IPS DF 4.7 (cell line): ENCODE data around the gene ANTXR1.
A peak's percentile ranks its signal among the peaks of the same experiment; 100 is the strongest.

ENCODE experiments used
- DNase-seq: peaks from one replicate; pipeline ENCODE4 v3.0.0-alpha.2; 2013; ENCODE audit warnings: low spot score; ENCODE audit errors: extremely low read depth

ANTXR1 gene

DNA sequence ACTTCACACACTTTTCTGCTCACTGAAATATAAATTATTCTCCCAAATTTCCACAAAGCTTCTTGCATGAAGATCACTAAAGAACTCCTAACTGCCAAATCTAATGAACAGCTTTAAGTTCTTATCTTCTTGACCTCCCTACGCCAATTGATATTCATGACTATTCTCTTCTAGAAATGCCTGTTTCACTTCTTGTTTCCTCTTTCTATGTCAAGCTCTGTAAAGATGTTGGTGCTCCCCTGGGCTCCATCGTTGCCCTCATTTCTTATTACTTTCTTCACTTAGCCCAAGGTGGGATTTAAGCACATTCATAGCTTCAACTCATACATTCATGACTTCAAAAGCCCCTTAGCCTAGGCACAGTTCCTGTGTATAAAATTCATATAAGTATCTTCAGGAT is 9.2 kb upstream of the ANTXR1 start:
- no peak for DNase-seq

- DNase-seq, result no peak
Measured at GRCh38 chr2:69007169-69007568, 5.8 kb upstream of the ANTXR1 start.

DNA sequence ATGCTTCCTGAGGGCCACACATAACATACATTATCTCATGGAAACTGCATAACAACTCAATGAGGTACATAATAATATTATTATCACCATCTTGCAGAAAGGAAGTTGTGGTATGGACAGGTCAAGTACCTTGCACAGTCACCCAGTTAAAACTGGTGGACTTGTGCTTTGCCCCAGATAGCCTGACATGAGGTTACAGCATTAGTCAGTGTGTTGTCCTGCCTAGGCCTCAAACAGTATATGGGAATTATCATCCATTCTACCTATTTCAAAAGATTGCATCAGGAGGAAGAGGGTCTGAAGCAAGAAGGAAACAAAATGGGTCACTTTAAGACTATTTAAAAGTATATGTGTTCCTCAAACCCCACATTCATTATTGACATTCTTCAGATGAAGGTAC is 5.4 kb upstream of the ANTXR1 start:
- no peak for DNase-seq

DNA sequence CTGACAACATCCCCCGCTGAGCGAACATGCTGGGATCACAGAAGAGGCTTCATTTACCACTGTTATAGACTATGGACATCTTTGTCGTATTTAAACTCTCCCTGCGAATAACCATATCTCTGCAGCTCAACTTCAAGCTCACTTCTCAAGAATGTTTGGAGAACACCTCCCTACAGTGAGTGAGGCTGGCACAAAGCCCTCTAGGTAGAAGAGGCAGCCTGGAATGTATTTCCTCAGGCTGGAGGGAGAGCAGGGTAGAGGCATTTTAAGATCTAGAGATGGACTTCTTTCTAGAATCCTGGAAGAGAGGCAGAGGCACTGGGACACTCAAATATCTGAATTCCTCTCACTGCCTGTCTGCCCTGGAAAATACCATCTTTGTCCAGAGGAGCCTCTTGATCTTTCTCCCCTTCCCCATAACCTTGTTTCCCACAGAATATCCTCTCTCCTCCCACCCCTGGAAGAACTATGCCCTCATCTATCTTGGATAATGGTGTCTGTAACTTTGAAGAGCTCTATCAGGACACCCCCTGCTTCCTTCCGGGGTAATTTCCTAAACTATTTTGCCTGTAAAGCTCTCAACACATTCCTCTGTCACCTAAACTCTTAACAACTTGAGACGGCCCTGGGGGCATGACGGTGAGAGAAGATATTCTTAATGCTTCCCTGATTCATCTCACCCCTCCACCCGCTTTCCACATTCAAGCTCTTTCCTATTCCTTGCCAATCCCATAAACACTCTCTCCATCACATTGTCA is 2.4 kb upstream of the ANTXR1 start:
- no peak for DNase-seq

DNA sequence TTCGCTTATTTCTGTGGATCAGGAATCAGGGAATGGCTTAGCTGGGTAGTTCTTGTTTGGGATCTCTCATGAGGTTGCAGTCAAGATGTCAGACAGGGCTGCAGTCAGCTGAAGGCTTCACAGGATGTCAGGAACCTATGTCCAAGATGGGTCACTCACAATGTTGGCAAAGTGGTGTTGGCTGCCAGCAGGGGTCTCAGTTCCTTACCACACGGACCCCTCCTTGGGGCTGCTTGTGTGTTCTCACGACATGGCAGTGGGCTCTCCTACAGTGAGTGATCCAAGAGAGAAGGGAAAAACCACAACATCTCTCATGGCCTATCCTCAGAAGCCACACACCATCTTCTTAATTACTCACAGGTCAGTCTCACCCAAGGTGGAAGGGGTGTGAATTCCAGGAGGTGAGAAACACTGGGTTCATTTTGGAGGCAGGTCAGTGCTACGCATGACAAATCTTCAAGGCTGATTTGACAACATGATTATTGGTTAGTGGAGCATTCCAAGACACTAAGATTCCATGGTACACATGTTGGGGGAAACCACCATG is 1.3 kb upstream of the ANTXR1 start:
- DNase-seq, result no peak

GRCh38 chr2:69012310-69013141 is 453 bp upstream of the ANTXR1 start:
- no peak for DNase-seq

DNA sequence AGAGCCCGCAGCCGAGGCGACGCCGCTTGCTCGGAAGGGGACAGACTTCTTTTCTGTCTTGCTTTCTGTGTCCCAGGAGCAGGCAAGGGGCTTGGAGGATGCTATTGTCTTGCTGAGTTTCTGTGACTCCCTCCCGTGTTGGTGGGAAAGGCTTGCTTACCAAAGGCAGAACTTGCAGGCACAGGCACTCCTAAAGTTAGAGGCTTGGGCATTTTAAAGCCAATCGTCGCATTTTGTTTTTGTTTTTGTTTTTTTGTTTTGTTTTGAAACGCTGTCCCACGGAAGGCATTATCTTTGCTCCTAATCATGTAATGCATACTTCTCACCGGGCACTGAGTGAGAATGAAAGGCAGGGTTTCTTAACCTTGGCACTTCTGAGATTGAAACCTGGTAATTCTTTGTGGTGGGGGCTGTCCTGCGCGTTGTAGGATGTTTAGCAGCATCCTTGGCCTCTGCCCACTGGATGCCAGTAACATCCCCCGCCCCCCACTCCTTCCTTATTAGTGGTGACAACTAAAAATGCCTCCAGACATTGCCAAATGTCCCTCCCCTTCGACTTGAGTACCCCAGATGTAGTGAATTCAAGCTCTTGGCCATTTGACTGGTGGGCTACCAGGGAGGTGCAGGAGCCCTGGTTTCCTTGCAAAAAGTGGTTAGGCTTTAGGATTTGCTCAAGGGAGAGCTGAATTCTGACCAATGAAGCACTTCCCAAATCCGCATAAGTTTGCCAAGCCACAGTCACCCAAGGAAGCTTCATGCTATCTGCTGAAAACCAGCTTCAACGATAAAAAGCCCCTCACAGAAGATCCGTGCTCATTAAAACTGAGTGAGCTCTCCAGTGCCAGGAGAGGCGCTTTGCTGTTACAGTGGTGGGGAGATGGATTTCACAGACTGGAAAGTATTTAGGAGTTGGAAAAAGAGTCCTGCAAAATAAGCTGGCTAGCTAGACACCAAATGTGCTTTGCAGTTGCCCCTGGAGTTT is 1.2 kb downstream of the ANTXR1 start:
- DNase-seq, result no peak

DNA sequence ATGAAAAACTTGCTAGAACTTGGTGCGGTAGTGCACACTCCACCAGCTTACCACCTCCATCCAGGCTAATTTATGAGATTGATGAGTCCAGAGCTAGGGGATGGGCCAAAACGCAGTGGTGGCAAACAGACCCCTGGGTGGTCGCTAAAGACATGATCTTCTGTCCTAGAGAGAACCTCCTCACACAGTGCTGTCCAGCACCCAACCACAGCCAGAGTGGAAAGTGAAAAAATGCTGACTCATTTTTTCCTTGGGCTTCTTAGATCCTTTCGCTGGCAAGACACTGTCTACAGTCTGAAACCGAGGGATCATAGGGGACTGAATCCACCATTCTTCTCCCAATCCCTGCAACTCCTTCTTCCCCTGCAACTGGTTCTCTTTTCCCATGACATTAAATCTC is 4.1 kb downstream of the ANTXR1 start:
- DNase-seq, result no peak

DNA sequence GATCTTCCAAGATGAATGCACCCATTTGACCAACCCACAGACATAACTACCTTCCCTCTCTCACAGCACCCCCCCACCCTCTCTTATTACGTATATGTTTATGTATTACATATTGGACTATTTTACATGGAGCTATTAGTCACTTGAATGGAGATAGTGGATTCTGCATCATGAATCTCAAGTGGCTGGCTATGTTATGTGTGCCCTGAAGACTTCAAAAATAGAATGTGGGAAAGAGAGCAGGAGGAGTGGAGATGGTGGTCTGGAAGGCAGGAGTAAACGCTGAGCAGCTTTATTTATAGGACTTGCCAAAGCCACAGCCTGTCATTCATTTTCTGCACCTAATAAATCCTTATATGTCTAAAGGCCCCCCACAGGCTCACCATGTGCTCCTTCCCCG is 4.9 kb downstream of the ANTXR1 start:
- DNase-seq, result no peak

DNA sequence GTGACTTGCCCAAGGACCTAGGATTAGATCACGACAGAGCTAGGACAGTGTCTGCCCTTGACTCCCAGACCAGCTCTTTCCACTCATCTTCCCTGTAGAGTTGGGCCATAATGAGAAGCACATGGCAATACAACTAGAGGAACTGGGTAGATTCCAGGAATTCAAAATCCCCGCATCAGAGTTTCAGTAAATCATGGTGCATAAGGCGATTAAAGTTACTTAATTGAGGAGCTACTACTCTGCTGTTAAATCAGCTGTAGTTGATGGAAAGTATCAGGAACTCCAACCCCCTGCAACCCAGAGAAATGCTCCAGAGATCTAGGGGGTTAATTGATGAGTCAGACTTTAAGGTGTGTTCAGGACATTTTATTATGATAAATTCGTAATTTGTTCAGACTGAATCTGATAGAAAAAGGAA is 5.7 kb downstream of the ANTXR1 start:
- DNase-seq, result no peak

- DNase-seq, result no peak
Measured at GRCh38 chr2:69020496-69021426, 7.8 kb downstream of the ANTXR1 start.

GRCh38 chr2:69021727-69022126 is 8.7 kb downstream of the ANTXR1 start:
- no peak for DNase-seq

GRCh38 chr2:69022548-69022947 is 9.6 kb downstream of the ANTXR1 start:
- DNase-seq, result no peak

- no peak for DNase-seq
Measured at GRCh38 chr2:69023236-69023635, 10.3 kb downstream of the ANTXR1 start.

DNA sequence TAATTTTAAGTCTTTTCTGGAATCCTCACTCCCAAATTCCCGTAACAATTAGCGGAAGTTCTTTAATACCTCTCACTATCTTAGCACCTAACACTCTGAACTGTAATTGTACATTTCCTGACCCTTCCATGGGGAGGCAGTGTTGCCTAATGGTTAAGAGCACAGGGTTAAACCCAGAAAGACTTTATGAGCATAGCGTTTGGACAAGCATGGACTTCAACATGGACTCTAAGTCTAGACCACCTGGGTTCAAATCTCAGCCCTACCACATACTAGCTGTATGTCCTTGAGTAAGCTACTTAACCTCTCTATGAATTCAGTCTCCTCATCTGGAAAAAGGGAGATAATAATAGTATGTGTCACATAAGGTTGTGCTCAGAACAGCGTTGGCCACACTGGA is 13.0 kb downstream of the ANTXR1 start:
- DNase-seq, result peak; percentile 60

DNA sequence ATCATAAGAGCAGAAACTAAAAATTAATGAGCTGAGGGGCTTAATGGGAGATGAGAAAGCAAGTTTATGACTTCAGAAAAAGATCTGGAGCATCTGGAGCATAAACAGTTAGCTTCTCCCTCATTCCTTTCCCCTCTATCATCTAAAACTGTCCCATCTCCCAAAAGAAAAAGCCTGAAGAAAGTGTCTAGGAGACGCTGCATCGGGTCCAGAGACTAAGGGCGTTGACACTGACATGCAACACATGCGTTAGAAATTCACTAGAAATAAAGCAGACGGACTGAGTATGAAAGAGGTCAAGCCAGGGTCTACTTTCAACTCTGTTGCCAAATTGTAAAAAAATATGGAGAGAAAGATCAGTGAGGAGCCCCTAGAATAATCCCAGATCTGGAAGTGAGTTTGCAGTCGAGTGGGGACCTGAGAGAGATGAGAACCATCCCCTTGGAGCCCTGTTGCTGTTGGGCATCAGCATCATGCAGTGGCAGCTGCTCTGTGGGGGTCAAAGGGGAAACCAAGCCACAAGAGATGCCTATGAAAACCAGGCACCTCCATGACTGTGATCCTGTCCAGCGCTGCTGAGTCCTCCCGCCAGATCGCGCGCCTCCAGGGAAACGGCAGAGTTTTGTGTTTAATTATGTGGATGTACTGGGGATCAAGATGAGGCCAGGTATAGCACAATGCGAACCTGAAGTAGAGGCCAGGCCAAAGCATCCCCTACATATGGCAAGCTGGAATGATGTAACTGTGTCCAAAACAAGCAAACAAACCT is 13.9 kb downstream of the ANTXR1 start:
- DNase-seq, result no peak

DNA sequence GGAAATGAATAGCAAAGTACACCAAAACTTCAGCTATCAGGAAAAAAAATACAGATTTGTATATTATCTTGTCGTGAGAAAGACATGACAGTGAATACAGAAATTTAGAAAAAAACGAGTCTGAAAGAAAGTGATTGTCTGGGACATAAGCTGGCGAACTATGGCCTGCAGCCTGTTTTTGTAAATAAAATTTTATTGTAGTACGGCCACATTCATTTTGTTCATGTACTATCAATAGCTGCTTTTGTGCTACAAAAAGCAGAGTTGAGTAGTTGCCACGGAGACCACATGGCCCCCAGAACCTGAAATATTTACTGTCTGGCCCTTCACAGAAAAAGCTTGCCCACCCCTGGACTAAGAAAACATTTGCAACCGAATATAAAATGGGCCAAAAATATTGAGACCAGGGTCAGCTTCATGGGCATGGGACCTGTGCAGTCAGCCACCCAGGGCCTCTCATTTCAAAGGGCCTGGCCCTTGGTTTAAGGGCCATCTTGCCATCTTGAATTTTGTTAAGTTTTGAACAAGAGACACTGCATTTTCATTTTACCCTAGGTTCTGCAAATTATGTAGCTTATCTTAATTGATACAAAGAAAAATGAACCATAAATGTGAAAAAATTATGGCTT is 17.9 kb downstream of the ANTXR1 start:
- DNase-seq, result no peak

DNA sequence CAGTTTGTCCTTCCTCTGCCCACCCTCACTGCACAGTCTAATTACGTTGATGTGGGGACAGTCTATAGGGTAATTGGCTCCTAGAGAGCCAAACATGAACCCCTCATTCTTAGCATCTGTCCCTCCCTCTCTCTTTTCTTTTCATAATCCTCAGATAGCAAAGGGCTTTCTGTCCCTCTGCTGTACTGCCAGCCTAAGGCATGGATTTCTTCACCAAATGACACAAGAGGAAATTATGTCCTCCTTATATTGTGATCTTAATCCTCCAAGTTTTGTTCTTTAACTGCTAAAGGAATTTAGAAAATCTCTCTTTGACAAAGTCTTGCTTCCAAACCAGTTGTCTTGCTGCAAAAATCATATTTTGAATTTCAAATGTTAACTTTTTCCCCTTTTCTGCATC is 18.5 kb downstream of the ANTXR1 start:
- no peak for DNase-seq

DNA sequence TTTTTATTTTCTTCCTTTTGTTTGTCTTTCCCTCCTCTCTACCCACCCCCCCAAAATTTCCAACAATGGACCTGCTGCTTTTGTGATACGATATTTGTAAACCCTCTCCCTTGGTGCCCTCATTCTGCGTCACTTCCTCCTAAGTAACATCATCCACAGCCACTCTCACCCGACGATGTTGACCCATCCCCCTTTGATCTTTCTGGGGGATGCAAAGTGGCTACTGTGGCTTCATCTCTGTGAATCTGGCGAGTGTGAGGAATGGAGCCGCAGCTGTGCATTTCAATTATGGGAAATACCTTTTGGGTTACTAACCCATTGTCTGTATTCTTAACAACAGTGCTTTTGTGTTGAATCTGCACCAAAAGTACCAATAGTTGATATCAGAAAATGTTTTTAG is 19.4 kb downstream of the ANTXR1 start:
- DNase-seq, result no peak
